ENCODE measurements around the gene CHCHD3. TPM values are rescaled to one million over a fixed set of nuclear protein-coding genes. Genes with fewer than 3 reads are reported as not detected.

The CHCHD3 gene
- total RNA-seq, 2 experiments from 2014 or later = 39.0 to 41.5 TPM

Other genes starting within 250 kb of the CHCHD3 start
- gene EXOC4, start 171.0 kb upstream of the CHCHD3 start, total RNA-seq = 10 to 100 TPM; 70.1 to 71.1 TPM

All from activated CD4-positive, alpha-beta memory T cell treated with anti-CD3 and anti-CD28 coated beads, Interleukin-2, amount 10 ng/mL, durations not matched to agents 7 days and 5 days (primary cell).